HG03095 (cell line): ENCODE measurements around the gene DICER1.
"Not testable (repeated sequence)": the region's sequence is repeated elsewhere in the genome, so short reads cannot be mapped to it uniquely, and the experiment has no call there.

ENCODE experiments used
- ATAC-seq: cut with Tn5 transposase; IDR thresholded peaks from one replicate; pipeline ENCODE4 v1.9.1; 2021; ENCODE audit warnings: moderate library complexity; ENCODE audit not compliant: unreplicated experiment

DICER1 gene

GRCh38 chr14:95185767-95186392 is 28.6 kb upstream of the DICER1 start:
- no peak for ATAC-seq

GRCh38 chr14:95185033-95185766 is 27.9 kb upstream of the DICER1 start:
- ATAC-seq, result no peak

GRCh38 chr14:95184413-95184790 is 27.1 kb upstream of the DICER1 start:
- ATAC-seq, result no peak

GRCh38 chr14:95183532-95184412 is 26.4 kb upstream of the DICER1 start:
- no peak for ATAC-seq

GRCh38 chr14:95183082-95183481 is 25.8 kb upstream of the DICER1 start:
- no peak for ATAC-seq

GRCh38 chr14:95182379-95182778 is 25.1 kb upstream of the DICER1 start:
- ATAC-seq, result no peak

- no peak for ATAC-seq
Observed at GRCh38 chr14:95180966-95181741, 23.8 kb upstream of the DICER1 start.

- not testable (repeated sequence) for ATAC-seq
Observed at GRCh38 chr14:95175670-95176069, 18.3 kb upstream of the DICER1 start.

GRCh38 chr14:95174184-95174792 is 17.0 kb upstream of the DICER1 start:
- ATAC-seq, result no peak

GRCh38 chr14:95173518-95173917 is 16.2 kb upstream of the DICER1 start:
- ATAC-seq, result no peak

GRCh38 chr14:95167177-95167576 is 9.8 kb upstream of the DICER1 start:
- no peak for ATAC-seq

GRCh38 chr14:95165517-95165916 is 8.2 kb upstream of the DICER1 start:
- ATAC-seq, result no peak

GRCh38 chr14:95164506-95164905 is 7.2 kb upstream of the DICER1 start:
- ATAC-seq, result no peak

- ATAC-seq, result no peak
Observed at GRCh38 chr14:95163666-95164065, 6.3 kb upstream of the DICER1 start.

GRCh38 chr14:95163132-95163531 is 5.8 kb upstream of the DICER1 start:
- ATAC-seq, result no peak

- ATAC-seq, result no peak
Observed at GRCh38 chr14:95162641-95163040, 5.3 kb upstream of the DICER1 start.

- ATAC-seq, result peak; percentile 35
Observed at GRCh38 chr14:95157048-95157326, 342 bp downstream of the DICER1 start.

- ATAC-seq, result peak; percentile 24
Observed at GRCh38 chr14:95156161-95157047, 925 bp downstream of the DICER1 start.

GRCh38 chr14:95155045-95155444 is 2.3 kb downstream of the DICER1 start:
- ATAC-seq, result no peak

GRCh38 chr14:95153866-95154265 is 3.5 kb downstream of the DICER1 start:
- no peak for ATAC-seq
